ENCODE results near the gene MT1F.

DNA sequence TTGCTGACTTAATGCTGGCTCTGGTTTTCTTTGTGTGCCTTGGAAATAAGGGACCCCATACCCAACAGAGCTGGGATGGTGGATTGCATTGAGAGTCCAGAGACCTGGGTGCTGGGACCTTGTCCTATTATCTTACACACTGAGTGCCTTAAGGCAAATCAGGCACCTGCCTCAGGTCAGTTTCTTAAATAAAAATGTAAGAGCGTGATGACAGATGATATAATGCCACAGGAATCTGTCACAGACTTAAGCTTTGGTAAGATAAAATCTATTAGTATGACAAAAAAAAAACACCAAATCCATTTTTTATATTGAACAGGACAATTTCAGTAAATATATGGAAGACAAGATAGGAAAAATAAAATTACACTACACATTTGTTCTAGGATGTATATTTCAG, 17.7 kb upstream of the MT1F start:
- TF ChIP-seq, protein P1, sequence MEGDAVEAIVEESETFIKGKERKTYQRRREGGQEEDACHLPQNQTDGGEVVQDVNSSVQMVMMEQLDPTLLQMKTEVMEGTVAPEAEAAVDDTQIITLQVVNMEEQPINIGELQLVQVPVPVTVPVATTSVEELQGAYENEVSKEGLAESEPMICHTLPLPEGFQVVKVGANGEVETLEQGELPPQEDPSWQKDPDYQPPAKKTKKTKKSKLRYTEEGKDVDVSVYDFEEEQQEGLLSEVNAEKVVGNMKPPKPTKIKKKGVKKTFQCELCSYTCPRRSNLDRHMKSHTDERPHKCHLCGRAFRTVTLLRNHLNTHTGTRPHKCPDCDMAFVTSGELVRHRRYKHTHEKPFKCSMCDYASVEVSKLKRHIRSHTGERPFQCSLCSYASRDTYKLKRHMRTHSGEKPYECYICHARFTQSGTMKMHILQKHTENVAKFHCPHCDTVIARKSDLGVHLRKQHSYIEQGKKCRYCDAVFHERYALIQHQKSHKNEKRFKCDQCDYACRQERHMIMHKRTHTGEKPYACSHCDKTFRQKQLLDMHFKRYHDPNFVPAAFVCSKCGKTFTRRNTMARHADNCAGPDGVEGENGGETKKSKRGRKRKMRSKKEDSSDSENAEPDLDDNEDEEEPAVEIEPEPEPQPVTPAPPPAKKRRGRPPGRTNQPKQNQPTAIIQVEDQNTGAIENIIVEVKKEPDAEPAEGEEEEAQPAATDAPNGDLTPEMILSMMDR (IDR thresholded peaks at IDR 0.05), result no peak
- TF ChIP-seq EZH2phosphoT487 (IDR thresholded peaks at IDR 0.05), result no peak

All from neural progenitor cell (in vitro differentiated cells).